ENCODE measurements around the gene PCGF3.

GRCh38 chr4:761086-761485, 55.5 kb downstream of the PCGF3 start:
- TF ChIP-seq CTCF (IDR thresholded peaks at IDR 0.05), result no peak
- no peak for TF ChIP-seq POLR2A (IDR thresholded peaks at IDR 0.05)
- no peak for TF ChIP-seq POLR2AphosphoS5 (IDR thresholded peaks at IDR 0.05)
